HG03175 (cell line): ENCODE results near the gene SND1.

ENCODE experiments used
- ATAC-seq: cut with Tn5 transposase; IDR thresholded peaks from one replicate; pipeline ENCODE4 v1.9.1; 2021; ENCODE audit warnings: mild to moderate bottlenecking, moderate library complexity; ENCODE audit not compliant: unreplicated experiment

SND1 gene

DNA sequence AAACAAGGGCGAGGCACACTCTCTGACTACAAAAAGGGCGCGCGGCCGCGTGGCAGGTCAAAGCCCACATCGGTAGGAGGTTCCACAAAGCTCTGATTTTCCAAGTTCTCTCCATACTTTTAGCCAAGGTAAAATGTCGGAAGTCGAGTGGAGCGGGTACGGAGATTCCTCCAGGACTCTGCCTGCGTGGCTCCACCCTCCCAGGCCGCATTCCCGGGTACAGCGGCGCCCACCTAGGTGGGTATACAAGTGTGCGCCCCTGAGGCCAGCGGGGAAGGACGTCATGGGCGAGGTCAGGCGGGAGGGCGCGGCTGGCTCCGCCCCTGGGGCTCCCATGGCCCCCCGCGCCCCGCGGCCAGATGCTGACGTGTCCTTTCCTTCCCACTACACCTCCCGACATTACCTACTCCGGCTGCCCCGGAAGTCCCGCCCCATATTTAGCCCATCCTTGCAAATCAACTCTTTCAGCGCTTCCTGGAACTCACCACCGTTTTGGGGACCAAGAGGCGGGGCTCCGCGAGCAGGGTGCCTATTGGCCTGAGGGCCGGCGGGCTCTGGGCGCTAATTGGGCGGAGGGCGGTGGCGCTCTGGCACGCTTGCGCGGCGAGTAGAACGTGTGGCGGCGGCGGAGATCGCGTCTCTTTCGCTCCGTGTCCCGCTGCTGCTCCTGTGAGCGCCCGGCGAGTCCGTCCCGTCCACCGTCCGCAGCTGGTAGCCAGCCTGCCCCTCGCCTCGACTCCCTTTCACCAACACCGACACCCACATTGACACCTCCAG lies at the start of gene SND1:
Gene SND1 (plus strand): TSS at position 639 of the 777 bp plus-strand sequence. CDS start 180 bp downstream, outside the sequence.
- ATAC-seq, result peak; percentile 93

DNA sequence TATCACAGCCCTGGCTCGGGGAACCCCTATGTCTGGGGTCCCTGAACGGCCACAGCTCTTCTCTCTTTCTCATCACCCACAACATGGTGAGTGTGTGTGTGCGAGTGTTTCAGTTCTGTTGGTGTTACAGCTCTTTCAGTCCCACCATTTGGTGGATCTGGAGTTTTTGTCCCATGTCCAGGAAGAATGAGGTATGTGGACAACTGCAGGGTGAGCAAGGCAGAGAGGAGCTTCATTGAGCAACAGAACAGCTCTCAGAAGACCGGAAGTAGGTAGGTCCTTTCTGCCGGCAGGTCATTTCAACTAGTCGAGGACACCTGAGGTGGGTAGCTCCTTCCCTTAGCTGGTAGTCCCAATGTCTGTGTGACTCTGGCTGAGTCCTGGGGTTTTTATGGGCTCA lies 43.5 kb upstream of the SND1 start:
- ATAC-seq, result no peak

DNA sequence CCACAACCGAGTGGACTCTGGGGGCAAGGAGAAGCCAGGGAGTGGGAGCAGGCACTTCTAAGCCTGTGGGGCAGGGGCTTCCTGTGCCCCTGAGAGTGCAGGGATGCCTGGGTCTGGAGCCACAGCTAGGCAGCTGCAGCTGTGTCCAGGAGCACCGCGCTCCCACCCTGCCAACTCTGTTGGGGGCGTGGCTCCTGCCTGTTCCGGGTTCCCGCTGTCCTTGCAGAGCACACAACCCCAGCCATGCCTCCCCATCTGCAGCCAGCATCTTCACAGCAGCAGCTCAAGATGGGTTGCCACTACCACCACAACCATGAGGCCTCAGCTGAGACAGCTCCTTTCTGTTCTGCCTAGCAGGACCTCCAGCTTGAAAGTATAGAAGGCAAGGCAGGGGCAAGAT lies 42.7 kb upstream of the SND1 start:
- no peak for ATAC-seq

DNA sequence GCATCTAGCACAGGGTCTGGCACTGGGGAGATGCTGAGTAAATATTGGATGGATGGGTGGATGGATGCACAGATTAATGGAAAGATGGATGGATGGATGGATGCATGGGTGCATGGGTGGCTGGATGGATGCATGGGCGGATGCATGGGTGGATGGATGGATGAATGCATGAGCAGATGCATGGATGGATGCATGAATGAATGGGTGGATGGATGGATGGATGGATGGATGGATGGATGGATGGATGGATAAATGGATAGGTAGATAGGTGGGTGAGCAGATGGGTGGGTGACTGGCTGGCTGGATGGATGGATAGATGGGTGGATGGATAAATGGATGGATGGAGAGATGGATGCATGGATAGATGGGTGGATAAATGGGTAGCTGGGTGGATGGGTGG lies 39.7 kb upstream of the SND1 start:
- no peak for ATAC-seq

DNA sequence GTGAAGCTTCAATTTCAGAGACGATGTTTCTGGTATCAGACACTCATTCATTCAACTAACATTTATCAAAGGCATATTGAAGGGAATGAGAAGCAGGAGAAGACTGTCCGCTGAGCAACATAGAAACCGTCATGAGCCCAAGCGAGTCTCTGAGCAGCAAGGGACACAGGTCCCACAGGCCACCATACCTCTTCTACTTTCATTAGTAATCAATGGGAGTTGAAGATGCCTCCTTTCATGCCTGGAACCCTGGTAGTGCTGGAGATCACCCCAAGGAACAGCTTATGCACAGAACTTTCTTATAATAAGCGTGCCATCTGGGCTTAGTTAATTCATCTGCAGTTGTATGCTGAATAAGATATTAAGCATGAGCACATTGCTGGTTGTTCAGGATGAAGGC lies 35.3 kb upstream of the SND1 start:
- no peak for ATAC-seq

DNA sequence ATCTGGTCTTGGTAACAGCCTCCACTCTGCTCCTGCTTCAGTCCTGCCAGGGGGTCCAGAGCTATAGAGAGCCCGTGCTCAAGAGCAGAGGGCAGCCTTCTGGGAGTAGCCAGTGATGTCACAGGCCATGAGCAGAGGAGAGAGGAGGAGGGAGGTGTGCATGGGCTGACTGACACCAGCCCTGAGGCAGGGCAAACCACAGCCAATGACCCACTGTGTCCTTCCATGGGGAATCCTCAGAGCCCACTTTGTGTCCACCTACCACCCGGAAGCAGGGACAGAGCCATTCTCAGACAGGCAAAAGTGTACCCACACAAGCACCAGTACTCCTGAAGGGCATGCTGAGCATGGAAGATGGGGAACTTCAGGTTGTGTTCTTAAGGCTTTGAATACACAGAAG lies 34.0 kb upstream of the SND1 start, which contains the start of gene PAX4:
Gene PAX4 (minus strand): TSS at position 101 of the 400 bp plus-strand sequence. CDS start 2,214 bp downstream, outside the sequence.
- no peak for ATAC-seq

DNA sequence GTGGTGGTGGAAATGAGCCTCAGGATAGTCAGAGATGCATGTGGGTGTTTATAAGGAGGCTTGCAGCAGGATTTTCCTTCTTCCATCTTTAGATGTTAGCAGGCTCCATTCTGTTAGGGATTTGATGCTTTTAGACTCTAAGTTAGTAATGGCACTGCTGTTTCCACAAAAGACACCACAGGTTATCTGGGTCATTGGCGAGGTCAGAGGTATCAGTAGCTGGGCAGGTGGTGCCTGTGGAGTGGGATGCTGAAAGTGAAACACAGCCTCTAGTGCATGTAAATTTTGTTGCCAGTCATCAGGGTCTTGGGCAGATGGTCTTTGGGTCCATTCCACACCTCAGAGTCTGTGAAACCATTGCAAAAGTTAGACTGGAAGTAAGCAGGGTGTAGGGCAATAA lies 33.2 kb upstream of the SND1 start:
- no peak for ATAC-seq

DNA sequence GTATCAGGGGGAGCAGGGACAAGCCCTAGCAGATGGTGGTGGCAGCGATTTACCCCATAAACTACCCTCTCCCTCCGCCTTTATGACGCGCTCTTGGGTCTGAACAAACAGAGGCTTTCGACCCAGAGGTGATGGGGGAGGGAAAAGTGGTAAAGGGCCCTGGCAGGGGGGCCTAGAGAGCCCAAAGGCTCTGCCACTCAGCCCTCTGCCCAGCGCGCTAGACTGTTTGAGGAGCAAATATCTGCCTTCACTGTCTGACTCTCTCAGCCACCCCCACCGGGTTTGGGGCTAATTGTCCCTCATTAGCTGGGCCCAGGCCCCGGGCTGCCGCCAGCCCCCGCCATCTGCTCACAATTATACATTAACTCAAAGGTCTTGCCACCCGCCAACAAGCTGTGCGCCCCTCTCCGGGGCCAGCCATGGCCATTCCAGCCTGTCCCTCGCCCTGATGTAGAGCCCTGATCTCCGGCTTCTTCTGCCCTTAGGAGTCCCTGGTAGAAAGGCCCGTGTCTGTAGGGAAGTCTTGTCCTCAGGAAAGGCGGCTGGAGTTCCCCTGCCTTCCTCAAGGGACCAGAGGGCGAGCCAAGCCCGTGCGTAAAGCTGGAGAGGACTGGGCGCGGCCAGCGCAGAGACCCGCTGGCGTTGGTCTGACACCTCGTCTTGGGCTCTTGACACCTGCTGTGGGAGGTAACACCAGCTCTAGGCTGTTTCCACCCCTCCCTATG lies 32.2 kb upstream of the SND1 start:
- ATAC-seq, result no peak

DNA sequence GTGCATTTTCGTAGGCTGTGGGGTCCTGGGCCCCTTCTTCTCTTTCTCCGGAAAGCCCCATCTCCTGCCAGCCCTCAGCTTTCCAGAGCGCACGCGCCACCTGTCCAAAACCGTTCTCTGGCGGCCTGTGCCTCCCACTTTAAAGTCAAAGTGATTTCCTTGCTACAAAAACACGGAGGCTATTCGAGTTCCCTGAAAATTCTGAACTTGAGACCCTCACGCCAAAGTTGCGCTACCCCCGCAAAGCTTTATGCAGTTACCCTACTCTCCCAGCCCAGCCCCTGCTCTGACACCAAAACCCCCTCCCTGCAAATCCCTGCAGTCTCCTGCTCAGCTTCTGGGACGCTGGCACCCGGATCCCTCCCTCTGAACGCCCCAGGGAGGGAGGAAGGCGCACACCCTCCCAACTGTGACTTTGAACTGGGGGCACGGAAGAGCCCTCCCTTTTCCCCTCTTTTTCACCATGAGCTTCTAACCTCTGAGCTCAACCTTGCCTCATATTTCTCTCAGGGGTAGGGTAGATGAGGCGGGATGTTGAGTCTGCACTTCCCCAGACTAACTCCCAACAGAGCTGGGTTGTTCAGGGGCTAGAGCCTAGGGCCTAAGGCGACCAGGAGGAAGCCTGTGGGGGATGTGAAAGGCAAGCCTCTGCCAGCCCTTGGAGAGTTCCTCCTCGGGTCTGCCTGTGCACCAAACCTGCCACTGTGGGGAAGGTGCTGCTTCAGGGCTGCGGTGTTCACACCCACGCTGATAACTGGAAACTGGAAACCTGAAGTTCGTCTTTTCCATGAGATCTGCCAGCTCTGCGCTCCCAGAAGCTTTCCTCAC lies 31.4 kb upstream of the SND1 start:
- ATAC-seq, result no peak

DNA sequence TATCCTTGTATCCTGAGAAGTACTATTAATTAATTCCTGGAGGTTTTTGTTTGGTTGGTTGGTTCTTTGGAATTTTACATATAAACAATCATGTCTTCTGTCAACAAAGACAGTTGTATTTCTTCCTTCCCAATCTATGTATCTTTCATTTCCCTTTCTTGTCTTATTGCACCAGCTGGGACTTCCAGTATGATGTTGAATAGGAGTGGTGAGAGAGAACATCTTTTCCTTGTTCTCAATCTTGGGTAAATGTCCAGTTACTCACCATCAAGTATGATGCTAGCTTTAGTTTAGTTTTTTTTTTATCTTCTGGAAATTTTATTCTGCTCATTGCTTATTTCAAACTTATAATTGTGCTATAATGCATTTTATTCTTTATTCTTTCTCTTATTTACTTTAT lies 26.7 kb upstream of the SND1 start:
- ATAC-seq, result no peak

DNA sequence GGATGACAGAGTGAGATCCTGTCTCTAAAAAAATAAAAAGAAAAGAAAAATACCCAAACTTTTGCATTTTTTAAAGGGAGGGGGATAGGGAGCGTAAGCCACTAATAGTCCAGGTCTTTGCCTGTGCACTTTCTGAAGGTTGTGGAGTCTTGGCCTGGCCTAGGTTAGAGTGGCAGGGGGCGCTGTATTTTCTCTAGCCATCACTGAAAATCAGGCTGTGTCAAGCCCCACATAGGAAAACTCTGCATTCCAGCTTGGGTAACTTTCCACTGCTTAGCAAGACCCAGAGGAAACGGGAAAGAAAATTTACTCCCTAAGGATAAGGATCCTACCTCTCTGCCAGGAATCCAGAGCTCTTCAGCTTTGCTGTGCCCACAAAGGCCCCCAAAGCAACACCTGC lies 23.5 kb upstream of the SND1 start:
- no peak for ATAC-seq

DNA sequence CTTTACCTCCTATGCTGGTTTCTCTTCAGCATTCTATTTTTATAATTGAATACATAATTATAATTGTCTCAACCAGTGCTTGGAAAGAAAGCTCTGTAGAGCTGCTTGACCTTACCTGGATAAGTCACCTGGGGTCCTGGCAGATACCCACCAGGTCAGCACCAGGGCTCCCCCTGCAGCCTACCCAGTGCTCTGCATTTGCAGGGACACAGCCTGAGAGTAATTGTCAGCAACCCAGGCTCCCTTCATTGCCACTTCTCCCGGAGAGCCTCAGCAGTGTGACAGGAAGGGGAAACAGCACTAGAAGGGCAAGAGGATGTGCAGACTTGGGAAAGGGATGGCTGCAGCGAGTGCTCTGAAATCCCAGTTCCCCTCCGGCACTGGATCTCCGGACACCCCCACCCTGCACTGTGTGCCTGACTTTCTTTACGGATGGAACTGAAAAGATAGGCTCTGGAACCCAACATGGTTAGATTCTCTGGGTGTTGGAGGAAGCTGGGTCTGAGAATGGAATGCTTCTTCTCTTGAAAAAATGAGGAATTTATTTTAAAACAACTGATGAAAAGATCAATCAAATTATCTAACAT lies 22.6 kb upstream of the SND1 start:
- ATAC-seq, result peak; percentile 49

DNA sequence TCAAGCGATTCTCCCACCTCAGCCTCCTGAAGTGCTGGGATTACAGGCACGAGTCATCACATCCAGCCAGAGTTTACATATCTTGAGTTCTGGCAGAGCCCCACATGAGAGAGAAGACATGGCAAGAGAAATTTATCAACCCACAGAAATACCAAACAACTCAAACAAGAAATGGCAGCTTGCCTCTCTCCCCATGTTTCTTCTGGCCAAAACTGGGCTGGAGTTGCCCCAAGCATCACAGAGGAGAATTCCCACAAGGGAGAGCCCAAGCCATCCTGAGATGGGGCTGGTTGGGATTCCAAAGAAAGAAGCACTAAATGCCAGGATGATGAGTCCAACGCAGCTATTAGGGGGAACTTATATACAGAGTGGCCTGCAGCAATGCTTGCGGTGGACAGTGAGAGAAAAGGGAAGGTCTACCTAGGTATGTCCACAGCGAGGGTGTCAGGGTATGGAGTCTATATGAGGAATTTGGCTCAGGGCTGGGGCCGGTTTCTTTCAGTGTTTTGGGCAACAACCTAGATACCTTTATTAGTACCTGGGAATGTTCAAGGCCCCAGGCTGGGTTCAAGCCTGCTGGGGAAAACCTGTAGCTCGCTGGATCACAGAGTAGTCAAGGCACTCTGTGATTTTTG lies 19.6 kb upstream of the SND1 start:
- no peak for ATAC-seq

DNA sequence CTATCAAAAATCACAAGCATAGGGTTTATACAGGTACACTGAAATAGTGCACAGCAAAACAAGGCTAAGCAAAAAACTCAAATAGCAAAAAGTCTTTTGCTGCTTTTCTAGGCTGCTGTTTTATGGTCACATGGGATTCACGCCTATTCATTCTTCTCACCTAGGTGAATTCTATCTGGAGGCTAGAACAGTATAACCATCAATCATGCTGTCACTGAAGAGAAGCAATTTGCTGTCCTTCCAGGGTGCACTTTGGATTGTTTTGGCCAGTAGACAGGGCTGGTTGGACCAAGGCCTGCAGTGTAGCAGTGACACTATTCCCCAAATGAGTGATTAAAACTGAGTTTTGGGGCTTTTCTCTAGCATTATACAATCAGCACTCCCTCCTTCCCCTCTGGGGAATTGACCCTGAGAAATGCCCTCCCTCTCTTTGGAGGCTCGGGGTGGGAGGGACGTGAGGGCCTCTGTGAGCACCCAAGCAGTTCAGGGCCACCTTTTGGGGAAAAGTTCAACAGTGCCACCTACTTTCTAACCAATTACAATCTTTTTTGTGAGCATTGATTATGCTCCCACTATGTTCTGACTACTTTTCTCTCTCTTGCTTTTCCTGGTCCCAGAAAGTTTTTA lies 16.2 kb upstream of the SND1 start:
- no peak for ATAC-seq

DNA sequence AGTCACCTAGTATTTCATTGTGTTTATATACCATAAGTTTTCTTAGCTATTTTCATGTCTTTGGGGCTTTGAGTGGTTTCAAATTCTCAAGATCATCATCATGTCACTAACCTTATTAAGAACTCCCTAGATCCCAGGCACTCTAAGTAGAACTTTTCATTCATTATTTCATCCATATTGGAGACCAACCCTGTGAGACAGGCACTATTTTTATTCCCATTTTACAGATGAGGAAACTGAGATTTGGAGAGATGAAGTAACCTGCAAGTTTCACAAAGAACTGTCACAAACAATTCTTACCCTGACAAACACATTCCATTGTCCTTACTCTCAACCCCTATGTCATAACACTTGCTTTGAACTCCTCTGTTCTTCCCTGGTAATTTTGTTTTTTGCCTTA lies 13.8 kb upstream of the SND1 start:
- no peak for ATAC-seq

DNA sequence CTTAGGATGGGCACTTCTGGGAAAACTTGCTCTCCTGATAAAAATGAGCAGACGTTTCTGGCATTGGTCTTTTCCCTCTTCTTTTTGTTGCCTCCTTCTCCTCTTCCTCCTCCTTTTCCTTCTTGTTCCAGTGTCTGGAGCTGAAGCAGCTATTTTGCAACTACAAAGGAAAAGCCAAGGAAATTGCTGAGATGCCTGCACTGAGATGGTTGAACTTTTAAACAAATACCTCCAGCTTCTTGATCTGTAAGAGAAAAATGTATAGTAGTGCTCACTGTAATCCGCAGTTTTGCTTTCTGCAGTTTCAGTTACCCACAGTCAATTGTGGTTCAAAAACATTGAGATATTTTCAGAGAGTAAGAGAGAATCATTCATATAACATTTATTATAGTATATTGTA lies 7.5 kb upstream of the SND1 start:
- ATAC-seq, result no peak

DNA sequence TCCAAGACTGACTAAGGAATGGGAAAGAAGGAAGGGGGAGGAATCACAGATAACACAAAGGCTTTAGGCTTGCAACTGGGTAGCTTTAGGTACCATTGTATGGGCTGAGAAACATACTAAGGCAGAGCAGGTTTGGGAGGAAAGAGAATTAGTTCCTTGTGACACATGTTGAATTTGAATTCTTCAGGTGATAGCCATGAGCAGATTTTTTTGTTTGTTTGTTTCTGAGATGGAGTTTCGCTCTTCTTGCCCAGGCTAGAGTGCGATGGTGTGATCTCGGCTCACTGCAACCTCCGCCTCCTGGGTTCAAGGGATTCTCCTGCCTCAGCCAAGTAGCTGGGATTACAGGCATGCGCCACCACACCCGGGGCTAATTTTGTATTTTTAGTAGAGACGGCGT lies 4.4 kb upstream of the SND1 start:
- ATAC-seq, result no peak

DNA sequence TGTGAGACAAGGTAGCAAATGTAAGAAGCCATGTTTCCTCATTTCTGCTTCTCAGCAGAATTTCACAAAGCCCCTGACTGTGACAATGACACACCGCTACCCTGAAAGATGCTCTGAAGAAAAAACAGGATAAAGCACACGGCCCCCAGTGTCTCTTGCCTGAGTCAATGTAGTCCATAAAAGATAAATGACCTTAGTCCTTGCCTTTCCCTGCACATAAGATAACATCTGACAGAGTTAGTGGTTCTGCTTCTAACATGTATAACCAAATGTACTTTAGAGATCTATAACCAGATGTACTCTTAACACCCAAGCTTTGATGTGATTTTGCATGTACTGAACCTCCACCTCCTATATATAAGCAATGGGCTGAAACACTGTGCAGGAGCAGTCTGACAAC lies 3.0 kb upstream of the SND1 start:
- no peak for ATAC-seq

DNA sequence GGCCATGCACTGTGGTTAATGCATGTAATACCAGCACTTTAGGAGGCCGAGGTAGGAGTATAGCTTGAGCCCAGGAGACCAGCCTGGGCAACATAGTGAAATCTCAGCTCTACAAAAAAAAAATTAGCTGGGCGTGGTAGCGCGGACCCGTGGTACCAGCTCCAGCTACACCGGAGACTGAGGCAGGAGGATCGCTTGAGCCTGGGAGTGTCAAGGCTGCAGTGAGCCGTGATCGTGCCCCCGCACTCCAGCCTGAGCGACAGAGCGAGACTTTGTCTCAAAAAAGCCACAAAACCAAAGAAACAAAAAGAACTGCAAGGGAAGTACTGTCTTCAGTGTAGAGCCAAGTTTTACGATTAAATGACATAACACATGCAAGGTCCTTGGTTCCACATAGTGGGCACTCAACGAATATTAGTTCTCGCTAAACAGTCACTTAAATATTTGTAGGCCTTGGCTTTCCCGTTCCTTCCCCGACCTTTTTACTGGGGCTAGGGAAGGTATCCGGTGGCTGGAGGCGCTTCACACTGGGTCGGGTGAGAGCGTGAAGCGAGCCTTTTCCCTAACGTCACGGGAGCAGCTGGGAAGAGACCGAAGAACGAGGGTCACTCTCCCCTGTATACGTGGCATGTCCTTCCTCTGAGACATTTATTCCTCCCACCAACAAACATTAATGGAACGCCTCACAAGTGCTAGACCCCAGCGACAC lies 993 bp upstream of the SND1 start:
- no peak for ATAC-seq
